Esophagus muscularis mucosa (tissue), 4 donors: ENCODE measurements around the gene TMEM97.

Experiments used
- EP300 ChIP-seq: sonication (generic); formaldehyde crosslinking; IDR thresholded peaks from one replicate; pipeline ENCODE4 v1.6.1; 2017; ENCODE audit warnings: antibody characterized with exemption
- POLR2A ChIP-seq: fragments of 450-650 bp; IDR thresholded peaks from one replicate; pipeline ENCODE4 v1.6.1; 2017; ENCODE audit warnings: antibody characterized with exemption, moderate library complexity, mild to moderate bottlenecking, low read depth
- POLR2AphosphoS5 ChIP-seq, 2 donors: sonication (generic); formaldehyde crosslinking; IDR thresholded peaks; one replicate each; pipeline ENCODE4 v1.6.1; 2017; ENCODE audit warnings: antibody characterized with exemption in 2 of 2
- TF ChIP-seq, protein P1 (sequence below), 3 experiments: fragments of 200-600 bp in 2 of 3; fragments of 450-650 bp in 1 of 3; sonication (generic) in 2 of 3; IDR thresholded peaks; one replicate each; pipeline ENCODE4 v1.5.1; 2017 to 2019; ENCODE audit warnings: antibody characterized with exemption in 3 of 3, mild to moderate bottlenecking in 2 of 3, moderate library complexity in 1 of 3

DNA sequence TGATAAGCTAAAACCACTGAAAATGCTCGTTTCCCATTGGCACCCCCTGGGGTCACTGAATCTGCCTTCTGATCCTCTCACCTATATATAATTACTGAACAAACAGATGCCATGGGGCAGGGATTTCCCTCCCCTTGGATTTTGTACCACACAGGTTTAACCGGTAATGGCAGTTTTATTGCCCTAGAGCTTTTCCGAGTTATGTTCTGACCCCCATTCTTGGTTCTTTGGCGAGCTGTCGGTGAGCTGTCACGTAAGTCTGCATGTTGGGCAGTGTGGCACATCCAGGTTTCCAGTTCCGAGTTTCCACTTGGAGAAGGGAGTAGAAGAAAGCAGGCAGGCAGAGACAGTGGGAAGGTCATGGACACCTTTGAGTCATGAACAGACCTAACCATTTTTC lies 7.1 kb downstream of the TMEM97 start:
- TF ChIP-seq EP300 (no peak), POLR2A (no peak), POLR2AphosphoS5 (IDR thresholded peaks at IDR 0.05) (no peak)
- TF ChIP-seq, protein P1, sequence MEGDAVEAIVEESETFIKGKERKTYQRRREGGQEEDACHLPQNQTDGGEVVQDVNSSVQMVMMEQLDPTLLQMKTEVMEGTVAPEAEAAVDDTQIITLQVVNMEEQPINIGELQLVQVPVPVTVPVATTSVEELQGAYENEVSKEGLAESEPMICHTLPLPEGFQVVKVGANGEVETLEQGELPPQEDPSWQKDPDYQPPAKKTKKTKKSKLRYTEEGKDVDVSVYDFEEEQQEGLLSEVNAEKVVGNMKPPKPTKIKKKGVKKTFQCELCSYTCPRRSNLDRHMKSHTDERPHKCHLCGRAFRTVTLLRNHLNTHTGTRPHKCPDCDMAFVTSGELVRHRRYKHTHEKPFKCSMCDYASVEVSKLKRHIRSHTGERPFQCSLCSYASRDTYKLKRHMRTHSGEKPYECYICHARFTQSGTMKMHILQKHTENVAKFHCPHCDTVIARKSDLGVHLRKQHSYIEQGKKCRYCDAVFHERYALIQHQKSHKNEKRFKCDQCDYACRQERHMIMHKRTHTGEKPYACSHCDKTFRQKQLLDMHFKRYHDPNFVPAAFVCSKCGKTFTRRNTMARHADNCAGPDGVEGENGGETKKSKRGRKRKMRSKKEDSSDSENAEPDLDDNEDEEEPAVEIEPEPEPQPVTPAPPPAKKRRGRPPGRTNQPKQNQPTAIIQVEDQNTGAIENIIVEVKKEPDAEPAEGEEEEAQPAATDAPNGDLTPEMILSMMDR (IDR thresholded peaks at IDR 0.05), result no peak
